Measurements from ENCODE around the gene SBF2. TPM values are rescaled to one million over a fixed set of nuclear protein-coding genes. Genes with fewer than 3 reads are reported as not detected.
"Not testable (repeated sequence)": the region's sequence is repeated elsewhere in the genome, so short reads cannot be mapped to it uniquely, and the experiment has no call there.

Gene SBF2
- polyA plus RNA-seq, 1 donor from 2014 or later = 2.6 TPM

DNA sequence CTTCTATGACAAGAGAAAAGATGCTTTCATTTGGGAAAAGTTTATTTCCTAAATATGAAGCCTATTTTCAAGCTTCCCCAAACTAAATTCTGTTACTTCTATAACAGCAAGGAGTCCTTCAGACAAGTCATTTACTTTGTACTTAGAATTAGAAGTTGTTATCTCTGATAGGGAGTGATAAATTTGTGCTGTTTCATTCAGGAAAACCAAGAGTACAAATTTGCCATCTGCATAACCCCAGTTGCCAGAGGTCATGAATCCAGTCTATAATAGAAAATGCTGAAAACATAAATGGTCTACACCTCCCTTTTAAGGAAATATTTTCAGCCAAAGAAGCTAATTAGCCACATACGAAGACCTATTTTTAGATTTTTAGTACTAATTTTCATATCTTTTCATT is 61.3 kb downstream of the SBF2 start:
- Mint-ChIP-seq H3K4me3 (no peak overlapping the region), H3K27me3 (peaks cover 6% of the 10 kb centered on the region), H3K4me1 (no peaks in the 10 kb centered on the region), H3K27ac (no peak overlapping the region), H3K36me3 (peaks cover 1% of the 10 kb centered on the region), H3K9me3 (peaks cover 0 to 3% (median 0%) of the 10 kb centered on the region in 3 donors)

DNA sequence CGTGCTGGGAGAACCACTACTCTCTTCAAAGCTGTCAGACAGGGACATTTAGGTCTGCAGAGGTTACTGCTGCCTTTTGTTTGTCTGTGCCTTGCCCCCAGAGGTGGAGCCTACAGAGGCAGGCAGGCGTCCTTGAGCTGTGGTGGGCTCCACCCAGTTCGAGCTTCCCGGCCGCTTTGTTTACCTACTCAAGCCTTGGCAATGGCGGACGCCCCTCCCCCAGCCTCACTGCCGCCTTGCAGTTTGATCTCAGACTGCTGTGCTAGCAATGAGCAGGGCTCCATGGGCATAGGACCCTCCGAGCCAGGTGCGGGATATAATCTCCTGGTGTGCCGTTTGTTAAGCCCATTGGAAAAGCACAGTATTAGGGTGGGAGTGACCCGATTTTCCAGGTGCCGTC is 62.2 kb downstream of the SBF2 start:
- not testable (repeated sequence) for H3K36me3 Mint-ChIP-seq, H3K4me3 Mint-ChIP-seq, H3K27me3 Mint-ChIP-seq, H3K9me3 Mint-ChIP-seq, H3K27ac Mint-ChIP-seq, H3K4me1 Mint-ChIP-seq

DNA sequence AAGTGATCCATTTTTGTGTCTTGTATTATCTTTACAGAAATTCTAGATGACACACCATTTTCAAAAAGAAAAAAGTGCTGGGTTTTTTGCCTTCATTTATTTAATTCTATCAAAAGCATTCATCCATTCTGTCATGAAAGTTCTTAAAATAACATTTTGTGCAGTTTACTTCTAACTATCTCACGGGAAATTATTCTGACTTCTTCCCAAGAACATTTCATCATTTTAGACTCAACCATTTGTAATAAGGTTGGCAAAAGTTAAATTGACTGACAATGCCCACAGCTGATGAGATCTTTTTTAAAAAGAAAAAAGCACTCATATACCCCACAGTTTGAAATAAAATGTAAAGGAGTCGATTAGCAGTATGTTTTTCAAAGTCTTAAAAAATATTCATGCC is 68.5 kb downstream of the SBF2 start:
- H3K4me3 Mint-ChIP-seq = no peak overlapping the region

DNA sequence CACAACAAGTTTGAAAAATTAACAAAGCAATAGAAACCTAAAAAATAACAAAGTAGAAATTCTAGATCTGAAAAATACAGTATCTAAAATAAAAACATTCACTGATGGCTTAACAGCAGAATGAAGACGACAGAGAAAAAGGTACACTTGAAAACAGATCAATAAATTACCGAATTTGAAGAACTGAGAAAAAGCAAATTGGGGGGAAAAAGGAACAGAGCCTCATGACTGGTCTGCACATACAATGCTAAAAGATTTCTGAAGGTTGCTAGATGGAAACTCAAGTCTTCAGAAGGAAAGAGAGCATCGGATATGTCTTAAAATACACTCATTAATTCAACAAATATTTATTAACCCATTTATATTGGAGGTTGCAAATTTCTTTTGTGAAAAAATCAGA is 71.6 kb downstream of the SBF2 start:
- H3K36me3 Mint-ChIP-seq = no peaks in the 10 kb centered on the region
- no peaks in the 10 kb centered on the region for H3K27me3 Mint-ChIP-seq
- no peak overlapping the region for H3K27ac Mint-ChIP-seq
- peaks cover 3 to 5% (median 4%) of the 10 kb centered on the region in 3 donors for H3K9me3 Mint-ChIP-seq
- H3K4me3 Mint-ChIP-seq = no peak overlapping the region
- peaks cover 0 to 8% (median 0%) of the 10 kb centered on the region in 3 donors for H3K4me1 Mint-ChIP-seq

More for the DNA sequence above, 68.5 kb downstream of the SBF2 start:
- no peak overlapping the region for H3K27ac Mint-ChIP-seq
- peaks cover 0 to 3% (median 0%) of the 10 kb centered on the region in 3 donors for H3K9me3 Mint-ChIP-seq
- H3K4me1 Mint-ChIP-seq = peaks cover 0 to 8% (median 0%) of the 10 kb centered on the region in 3 donors
- H3K36me3 Mint-ChIP-seq = no peaks in the 10 kb centered on the region
- H3K27me3 Mint-ChIP-seq = peaks cover 1% of the 10 kb centered on the region

DNA sequence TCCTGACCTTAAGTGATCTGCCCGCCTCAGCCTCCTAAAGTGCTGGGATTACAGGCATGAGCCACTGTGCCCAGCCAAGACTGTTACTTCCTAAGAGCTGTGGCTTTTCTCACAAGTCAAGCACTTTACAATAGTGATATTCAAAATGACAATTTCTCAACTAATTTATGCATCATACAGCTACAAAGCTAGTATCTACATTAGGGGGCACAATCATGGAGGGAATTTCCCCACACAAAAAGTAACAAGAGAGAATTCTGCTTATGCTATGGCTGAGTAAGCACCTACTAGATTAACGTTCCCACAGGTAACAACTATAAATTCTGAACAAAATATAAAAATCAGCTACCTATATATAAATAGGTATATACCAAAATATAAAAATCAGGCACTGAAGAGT is 72.7 kb downstream of the SBF2 start:
- peaks cover 0 to 8% (median 0%) of the 10 kb centered on the region in 3 donors for H3K4me1 Mint-ChIP-seq
- peaks cover 3 to 5% (median 4%) of the 10 kb centered on the region in 3 donors for H3K9me3 Mint-ChIP-seq
- H3K4me3 Mint-ChIP-seq = no peak overlapping the region
- H3K27me3 Mint-ChIP-seq = no peaks in the 10 kb centered on the region
- no peaks in the 10 kb centered on the region for H3K36me3 Mint-ChIP-seq
- H3K27ac Mint-ChIP-seq = no peak overlapping the region

DNA sequence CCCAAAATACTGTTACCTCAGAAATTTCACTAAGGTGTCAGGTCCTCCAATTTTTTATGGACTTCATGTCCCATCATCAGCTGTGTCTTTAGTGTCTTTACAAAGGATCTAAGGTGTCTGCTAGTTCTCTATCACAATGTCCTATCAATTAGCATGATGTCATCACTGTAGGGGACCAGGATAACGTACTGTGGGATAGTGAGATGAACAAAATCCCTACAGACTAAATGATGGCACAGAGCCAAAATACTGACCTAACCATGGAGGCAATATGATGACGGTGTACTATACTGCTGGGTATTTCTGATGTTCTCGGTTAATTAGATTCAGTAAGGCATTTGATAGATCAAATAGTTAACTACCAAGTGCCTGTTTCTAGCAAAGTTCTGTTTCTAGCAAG is 82.5 kb downstream of the SBF2 start:
- H3K4me3 Mint-ChIP-seq = no peak overlapping the region
- no peaks in the 10 kb centered on the region for H3K9me3 Mint-ChIP-seq
- no peaks in the 10 kb centered on the region for H3K36me3 Mint-ChIP-seq
- peaks cover 0 to 6% (median 5%) of the 10 kb centered on the region in 3 donors for H3K4me1 Mint-ChIP-seq
- no peak overlapping the region for H3K27ac Mint-ChIP-seq
- peaks cover 5% of the 10 kb centered on the region for H3K27me3 Mint-ChIP-seq

DNA sequence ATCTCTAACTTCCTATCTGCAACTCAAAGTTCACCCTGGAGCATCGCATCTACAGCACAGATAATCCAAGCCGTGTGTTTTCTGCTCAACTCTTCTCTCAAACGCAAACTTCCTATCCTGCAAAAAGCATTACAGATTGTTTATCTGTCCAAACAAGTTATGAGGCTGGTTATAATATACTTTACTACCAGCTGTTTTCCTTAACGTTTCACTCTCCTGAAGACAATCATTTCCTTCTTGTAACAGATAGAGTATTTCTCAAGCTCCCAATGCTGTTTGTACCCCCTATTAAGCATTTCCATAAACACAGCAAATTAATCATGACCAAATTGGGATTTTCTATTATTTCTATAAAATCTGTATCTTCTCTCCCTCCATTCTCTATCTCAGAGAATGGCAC is 84.7 kb downstream of the SBF2 start:
- peaks cover 2% of the 10 kb centered on the region for H3K36me3 Mint-ChIP-seq
- H3K4me1 Mint-ChIP-seq = peaks cover 0 to 6% (median 5%) of the 10 kb centered on the region in 3 donors
- H3K27ac Mint-ChIP-seq = no peak overlapping the region
- H3K4me3 Mint-ChIP-seq = no peak overlapping the region
- no peaks in the 10 kb centered on the region for H3K27me3 Mint-ChIP-seq
- peaks cover 0 to 3% (median under 1%) of the 10 kb centered on the region in 3 donors for H3K9me3 Mint-ChIP-seq

DNA sequence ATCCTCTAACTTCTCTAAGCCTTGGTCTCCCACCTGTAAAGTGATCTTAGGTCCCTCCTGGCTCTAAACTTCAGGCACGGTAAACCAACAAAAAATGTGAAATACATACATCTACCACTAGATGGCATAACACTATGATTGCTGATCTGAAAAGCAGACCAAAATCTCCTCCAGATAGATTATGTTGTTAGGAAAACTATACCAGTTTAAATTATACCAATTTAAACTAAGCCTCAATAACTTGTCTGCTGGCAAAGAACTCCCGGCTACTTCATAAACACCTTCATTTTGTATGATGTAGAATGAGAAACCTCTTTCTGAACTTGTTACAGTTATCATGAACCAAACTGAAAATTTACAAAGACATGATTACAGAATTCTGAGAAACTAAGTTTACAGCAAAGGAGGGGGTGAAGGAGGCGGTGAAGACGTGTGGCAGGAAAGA is 85.9 kb downstream of the SBF2 start:
- Mint-ChIP-seq H3K27ac (no peak overlapping the region), H3K9me3 (peaks cover 0 to 6% (median 6%) of the 10 kb centered on the region in 3 donors), H3K27me3 (no peaks in the 10 kb centered on the region), H3K36me3 (peaks cover 2% of the 10 kb centered on the region), H3K4me3 (no peak overlapping the region), H3K4me1 (peaks cover 0 to 5% (median 5%) of the 10 kb centered on the region in 3 donors)

DNA sequence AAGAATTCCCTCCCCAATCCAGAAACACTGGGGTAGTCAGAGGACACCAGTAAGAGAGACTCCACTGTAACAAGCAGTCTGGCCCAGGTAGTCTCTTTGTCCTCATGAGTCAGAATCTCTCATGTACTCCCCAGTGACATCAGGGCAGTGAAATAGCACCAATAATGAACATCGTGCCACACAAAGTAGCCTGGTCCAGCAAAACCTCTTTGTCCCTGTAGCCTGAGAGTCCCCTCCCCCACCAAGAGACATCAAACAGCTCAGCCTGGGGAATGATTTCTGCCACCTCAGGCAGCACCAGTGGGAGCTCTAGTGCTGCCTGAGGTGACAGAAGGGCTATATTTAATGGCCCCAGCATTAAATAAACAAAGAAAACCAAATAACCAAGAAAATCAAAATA is 88.1 kb downstream of the SBF2 start:
- Mint-ChIP-seq H3K27me3 (no peaks in the 10 kb centered on the region), H3K36me3 (peaks cover 2% of the 10 kb centered on the region), H3K4me3 (no peak overlapping the region), H3K27ac (no peak overlapping the region), H3K9me3 (peaks cover 0 to 11% (median 6%) of the 10 kb centered on the region in 3 donors), H3K4me1 (no peaks in the 10 kb centered on the region)

DNA sequence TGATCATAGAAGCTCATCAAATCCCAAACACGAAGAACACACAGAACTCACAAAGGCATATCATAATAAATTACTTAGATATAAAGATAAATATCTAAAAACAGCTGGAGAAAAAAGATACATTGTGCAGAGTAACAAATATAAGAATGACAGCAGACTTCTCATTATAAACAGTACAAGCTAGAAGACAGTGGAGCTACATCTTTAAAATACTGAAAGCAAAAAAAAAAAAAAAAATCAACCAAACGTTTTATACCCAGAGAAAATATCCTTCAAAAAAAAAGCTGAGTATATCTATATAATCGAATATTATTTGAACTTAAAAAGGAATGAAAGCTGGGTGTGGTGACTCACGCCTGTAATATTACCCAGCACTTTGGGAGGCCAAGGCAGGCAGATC is 90.0 kb downstream of the SBF2 start:
- Mint-ChIP-seq H3K36me3 (peaks cover 2% of the 10 kb centered on the region), H3K9me3 (peaks cover 0 to 11% (median 6%) of the 10 kb centered on the region in 3 donors), H3K4me1 (no peaks in the 10 kb centered on the region), H3K27me3 (no peaks in the 10 kb centered on the region), H3K4me3 (no peak overlapping the region), H3K27ac (no peak overlapping the region)

DNA sequence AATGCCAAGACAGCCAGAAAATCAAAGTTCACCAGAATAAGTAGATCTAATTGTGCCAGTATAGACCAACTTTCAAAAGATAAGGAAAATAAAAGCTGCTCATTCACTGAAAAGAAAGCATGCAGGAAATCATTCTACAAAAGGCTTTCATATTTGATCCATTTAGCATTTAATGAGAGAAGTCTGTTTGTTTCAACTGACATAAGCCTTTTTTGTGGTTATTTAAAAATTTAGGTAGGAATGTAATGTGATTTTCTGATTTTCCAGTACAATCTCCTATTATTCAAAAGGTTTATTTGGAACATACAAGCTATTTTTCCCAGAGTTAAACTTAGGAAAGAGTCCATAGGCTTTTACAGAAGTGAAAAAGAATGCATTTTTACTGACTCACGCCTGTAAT is 92.7 kb downstream of the SBF2 start:
- Mint-ChIP-seq H3K36me3 (peaks cover 5% of the 10 kb centered on the region), H3K27me3 (peaks cover 2% of the 10 kb centered on the region), H3K4me3 (no peak overlapping the region), H3K9me3 (peaks cover 0 to 11% (median 8%) of the 10 kb centered on the region in 3 donors), H3K4me1 (no peaks in the 10 kb centered on the region), H3K27ac (no peak overlapping the region)

DNA sequence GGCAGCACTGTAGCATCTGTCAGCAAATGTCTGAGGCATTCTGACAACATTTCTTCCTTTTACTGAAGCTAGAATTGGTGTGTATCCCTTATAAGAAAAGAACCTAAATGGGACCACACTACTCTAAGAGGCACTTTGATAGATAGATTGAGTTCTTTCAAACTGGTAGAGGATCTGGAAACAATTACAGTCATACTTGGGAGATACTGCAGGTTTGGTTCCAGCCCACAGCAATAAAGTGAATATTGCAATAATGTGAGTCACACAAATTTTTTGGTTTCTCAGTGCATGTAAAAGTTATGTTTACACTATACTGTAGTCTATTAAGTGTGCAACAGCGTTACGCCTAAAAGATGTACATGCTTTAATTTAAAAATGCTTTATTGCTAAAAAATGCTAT is 96.9 kb downstream of the SBF2 start:
- no peak overlapping the region for H3K27ac Mint-ChIP-seq

DNA sequence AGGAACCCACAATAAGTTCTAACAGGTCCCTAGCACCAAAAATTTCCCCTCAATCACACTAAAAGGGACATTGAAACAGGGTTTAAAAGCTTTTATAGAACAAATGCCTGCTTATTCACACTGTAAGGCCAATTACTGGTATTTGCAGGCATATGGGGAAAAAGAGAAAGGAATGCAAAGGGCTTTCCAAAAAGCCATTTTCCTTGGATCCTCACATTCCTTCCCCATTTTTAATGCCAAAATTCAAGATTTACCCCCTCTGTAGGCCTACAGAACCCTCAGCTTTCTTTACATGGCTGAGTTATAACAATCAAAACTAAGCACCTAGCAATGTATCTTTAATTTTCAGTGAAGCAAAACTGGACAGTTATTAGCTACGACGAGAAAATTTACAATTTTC is 102.0 kb downstream of the SBF2 start:
- Mint-ChIP-seq H3K4me3 (no peak overlapping the region), H3K9me3 (no peaks in the 10 kb centered on the region), H3K27ac (no peak overlapping the region), H3K27me3 (peaks cover 1% of the 10 kb centered on the region), H3K36me3 (no peaks in the 10 kb centered on the region), H3K4me1 (no peaks in the 10 kb centered on the region)

More for the DNA sequence above, 96.9 kb downstream of the SBF2 start:
- peaks cover 3% of the 10 kb centered on the region for H3K27me3 Mint-ChIP-seq
- peaks cover 0 to 2% (median 0%) of the 10 kb centered on the region in 3 donors for H3K9me3 Mint-ChIP-seq
- no peak overlapping the region for H3K4me3 Mint-ChIP-seq
- H3K36me3 Mint-ChIP-seq = peaks cover 3% of the 10 kb centered on the region
- H3K4me1 Mint-ChIP-seq = no peaks in the 10 kb centered on the region

DNA sequence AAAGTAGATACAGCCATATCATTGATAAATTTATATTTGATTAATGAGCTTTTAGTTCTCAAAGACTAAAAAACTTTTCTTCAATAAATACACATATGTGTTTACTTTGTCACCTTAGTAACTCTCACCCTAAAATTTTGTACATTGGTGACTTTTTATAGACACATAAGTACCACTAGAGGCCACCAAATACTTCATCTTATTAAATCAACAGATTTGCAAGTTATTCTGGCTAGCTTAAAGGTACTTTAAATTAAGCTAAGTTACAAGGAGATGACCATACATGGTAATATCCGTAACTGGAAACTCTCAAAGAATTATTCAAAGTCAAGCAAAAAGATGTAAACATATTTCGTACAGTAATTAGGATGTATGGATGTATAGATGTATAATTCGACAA is 112.2 kb downstream of the SBF2 start:
- H3K4me1 Mint-ChIP-seq = peaks cover 0 to 3% (median 0%) of the 10 kb centered on the region in 3 donors
- H3K27ac Mint-ChIP-seq = no peak overlapping the region
- H3K36me3 Mint-ChIP-seq = no peaks in the 10 kb centered on the region
- no peak overlapping the region for H3K4me3 Mint-ChIP-seq
- no peaks in the 10 kb centered on the region for H3K27me3 Mint-ChIP-seq
- H3K9me3 Mint-ChIP-seq = no peaks in the 10 kb centered on the region

DNA sequence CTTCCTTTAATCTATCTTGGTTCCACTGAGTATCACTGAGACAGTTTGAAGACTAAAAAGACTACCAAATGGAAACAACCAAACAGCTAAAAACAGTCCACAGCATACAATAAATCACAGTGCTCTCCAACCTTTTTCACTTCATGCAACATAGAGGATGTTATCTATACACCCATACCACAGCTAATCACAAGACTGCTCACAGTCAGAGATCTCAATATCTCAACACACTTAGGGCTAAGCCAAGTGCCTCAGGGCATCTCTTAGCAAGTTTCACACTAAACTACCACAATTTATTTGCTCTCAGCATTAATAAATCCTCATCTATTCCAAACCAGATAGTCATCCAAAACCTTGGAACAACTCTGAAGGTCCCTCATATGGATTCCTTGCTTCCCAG is 129.4 kb downstream of the SBF2 start:
- Mint-ChIP-seq H3K4me1 (peaks cover 0 to 4% (median 3%) of the 10 kb centered on the region in 3 donors), H3K27me3 (no peaks in the 10 kb centered on the region), H3K4me3 (no peak overlapping the region), H3K9me3 (no peaks in the 10 kb centered on the region), H3K27ac (no peak overlapping the region), H3K36me3 (peaks cover 2% of the 10 kb centered on the region)

DNA sequence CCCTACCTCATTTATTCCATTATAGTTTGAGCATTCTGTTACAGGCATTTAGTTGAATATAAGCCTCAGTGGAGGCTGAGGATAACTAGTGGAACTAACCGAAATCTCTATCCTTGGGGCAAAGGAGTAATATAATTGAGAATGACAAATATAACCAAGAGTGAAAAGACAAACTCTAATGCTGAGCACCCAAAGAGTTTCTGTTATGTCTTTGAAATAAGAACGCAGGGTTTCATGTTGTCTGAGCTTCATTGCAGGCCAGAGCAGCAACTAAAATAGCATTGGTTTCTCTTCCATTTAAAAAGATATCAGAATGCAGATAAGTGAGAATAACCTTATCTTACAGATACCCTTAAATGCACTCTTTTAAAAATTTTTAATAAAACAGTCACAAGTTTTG is 131.8 kb downstream of the SBF2 start:
- H3K4me1 Mint-ChIP-seq = peaks cover 0 to 4% (median 0%) of the 10 kb centered on the region in 3 donors

More for the DNA sequence above, 131.8 kb downstream of the SBF2 start:
- Mint-ChIP-seq H3K4me3 (no peak overlapping the region), H3K36me3 (peaks cover 6% of the 10 kb centered on the region), H3K9me3 (peaks cover 0 to 5% (median 3%) of the 10 kb centered on the region in 3 donors), H3K27ac (no peak overlapping the region), H3K27me3 (no peaks in the 10 kb centered on the region)

Data from IgD-negative memory B cell (primary cell).